ENCODE data around the gene NLRP6. TPM values are rescaled to one million over a fixed set of nuclear protein-coding genes. Genes with fewer than 3 reads are reported as not detected.

Gene NLRP6
- total RNA-seq, 1 experiment from 2014 or later, result not detected

DNA sequence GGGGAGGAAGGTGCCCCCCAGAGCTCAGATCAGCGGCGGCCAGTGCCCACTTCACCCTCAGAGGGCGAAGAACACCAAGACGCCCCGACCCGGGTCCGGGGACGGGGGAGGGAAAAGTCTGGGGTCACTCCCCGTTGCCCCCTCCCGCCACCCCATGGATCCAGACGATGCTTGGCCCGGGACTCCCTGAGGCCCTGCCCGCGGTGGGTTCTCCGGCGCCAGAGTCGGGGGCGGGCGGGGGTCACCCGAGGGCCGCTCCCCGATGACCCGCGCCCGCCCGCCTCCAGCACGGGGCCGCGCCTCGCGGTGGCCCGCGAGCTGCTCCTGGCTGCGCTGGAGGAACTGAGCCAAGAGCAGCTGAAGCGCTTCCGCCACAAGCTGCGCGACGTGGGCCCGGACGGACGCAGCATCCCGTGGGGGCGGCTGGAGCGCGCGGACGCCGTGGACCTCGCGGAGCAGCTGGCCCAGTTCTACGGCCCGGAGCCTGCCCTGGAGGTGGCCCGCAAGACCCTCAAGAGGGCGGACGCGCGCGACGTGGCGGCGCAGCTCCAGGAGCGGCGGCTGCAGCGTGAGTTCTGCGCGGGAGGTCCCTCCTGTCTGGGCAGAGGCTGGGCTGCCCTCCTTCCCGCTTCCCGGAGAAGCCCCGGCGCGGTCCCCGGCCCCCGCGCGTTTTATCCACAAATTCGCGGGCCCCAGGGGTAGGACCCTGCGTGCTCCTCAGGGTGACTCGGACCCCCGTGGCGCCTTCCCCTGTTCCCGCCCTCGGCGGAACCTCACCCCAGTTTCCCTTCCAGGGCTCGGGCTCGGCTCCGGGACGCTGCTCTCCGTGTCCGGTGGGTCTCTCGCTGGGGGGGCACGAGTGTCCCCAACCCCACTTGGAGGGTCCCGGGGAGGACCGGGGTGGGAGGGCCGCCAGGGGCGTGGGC, 1.1 kb downstream of the NLRP6 start:
- Histone ChIP-seq H3K36me3 (ENCODE audit: low read depth) (no peaks in the 10 kb centered on the region), H3K27ac (no peak overlapping the region), H3K4me1 (replicated peaks; ENCODE audit: insufficient read depth) (no peaks in the 10 kb centered on the region), H3F3A (ENCODE audit: insufficient read depth, low read depth) (no peaks in the 10 kb centered on the region), H4K20me1 (ENCODE audit: insufficient read depth) (no peaks in the 10 kb centered on the region), H2AFZ (no peak overlapping the region), H3K9me2 (ENCODE audit: insufficient read depth) (no peaks in the 10 kb centered on the region), H3K79me2 (ENCODE audit: low read depth) (no peaks in the 10 kb centered on the region), H3K9me3 (ENCODE audit: insufficient read depth, low read depth) (no peaks in the 10 kb centered on the region), H3K4me3 (no peak overlapping the region), H3K4me2 (no peak overlapping the region), H3K27me3 (ENCODE audit: insufficient read depth, low read depth) (no peaks in the 10 kb centered on the region)
- no peak for DNase-seq
- CTCF ChIA-PET, result no interaction called here
- POLR2A ChIA-PET (ENCODE audit: unreplicated experiment), result no interaction called here
- intact Hi-C loops (cut with micrococcal nuclease; ENCODE audit: unreplicated experiment), result no loop called here
- BruUV-seq (replicated peaks), result no TSS peak
- TF ChIP-seq, protein P1, sequence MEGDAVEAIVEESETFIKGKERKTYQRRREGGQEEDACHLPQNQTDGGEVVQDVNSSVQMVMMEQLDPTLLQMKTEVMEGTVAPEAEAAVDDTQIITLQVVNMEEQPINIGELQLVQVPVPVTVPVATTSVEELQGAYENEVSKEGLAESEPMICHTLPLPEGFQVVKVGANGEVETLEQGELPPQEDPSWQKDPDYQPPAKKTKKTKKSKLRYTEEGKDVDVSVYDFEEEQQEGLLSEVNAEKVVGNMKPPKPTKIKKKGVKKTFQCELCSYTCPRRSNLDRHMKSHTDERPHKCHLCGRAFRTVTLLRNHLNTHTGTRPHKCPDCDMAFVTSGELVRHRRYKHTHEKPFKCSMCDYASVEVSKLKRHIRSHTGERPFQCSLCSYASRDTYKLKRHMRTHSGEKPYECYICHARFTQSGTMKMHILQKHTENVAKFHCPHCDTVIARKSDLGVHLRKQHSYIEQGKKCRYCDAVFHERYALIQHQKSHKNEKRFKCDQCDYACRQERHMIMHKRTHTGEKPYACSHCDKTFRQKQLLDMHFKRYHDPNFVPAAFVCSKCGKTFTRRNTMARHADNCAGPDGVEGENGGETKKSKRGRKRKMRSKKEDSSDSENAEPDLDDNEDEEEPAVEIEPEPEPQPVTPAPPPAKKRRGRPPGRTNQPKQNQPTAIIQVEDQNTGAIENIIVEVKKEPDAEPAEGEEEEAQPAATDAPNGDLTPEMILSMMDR (conservative IDR thresholded peaks at IDR 0.05), result no peak
- TF ChIP-seq EZH2 (IDR thresholded peaks at IDR 0.05; ENCODE audit: low read depth), result no peak

- no peaks in the 10 kb centered on the region for H3K9me2 ChIP-seq (ENCODE audit: insufficient read depth)
- CTCF ChIA-PET, result no interaction called here
- no peaks in the 10 kb centered on the region for H3K27me3 ChIP-seq (ENCODE audit: insufficient read depth, low read depth)
- intact Hi-C loops (cut with micrococcal nuclease; ENCODE audit: unreplicated experiment), result no loop called here
- DNase-seq, result no peak
- no peaks in the 10 kb centered on the region for H4K20me1 ChIP-seq (ENCODE audit: insufficient read depth)
- POLR2A ChIA-PET (ENCODE audit: unreplicated experiment), result interaction anchor here (0.5 kb wide), 1 partner anchor 13 kb away, joined by 3 read pairs; no protein-coding TSS in a partner anchor
- H3K79me2 ChIP-seq (ENCODE audit: low read depth), result no peaks in the 10 kb centered on the region
- no peaks in the 10 kb centered on the region for H3K36me3 ChIP-seq (ENCODE audit: low read depth)
- no peak overlapping the region for H3K4me3 ChIP-seq
- TF ChIP-seq EZH2 (IDR thresholded peaks at IDR 0.05; ENCODE audit: low read depth), result no peak
- TF ChIP-seq, protein P1 (conservative IDR thresholded peaks at IDR 0.05), result no peak
- no peaks in the 10 kb centered on the region for H3K9me3 ChIP-seq (ENCODE audit: insufficient read depth, low read depth)
- no peak overlapping the region for H2AFZ ChIP-seq
- no peaks in the 10 kb centered on the region for H3K4me1 ChIP-seq (replicated peaks; ENCODE audit: insufficient read depth)
- H3K27ac ChIP-seq, result no peak overlapping the region
- BruUV-seq (replicated peaks), result no TSS peak
- no peak overlapping the region for H3K4me2 ChIP-seq
- H3F3A ChIP-seq (ENCODE audit: insufficient read depth, low read depth), result no peaks in the 10 kb centered on the region
Measured at GRCh38 chr11:279966-280705, 1.9 kb downstream of the NLRP6 start.

DNA sequence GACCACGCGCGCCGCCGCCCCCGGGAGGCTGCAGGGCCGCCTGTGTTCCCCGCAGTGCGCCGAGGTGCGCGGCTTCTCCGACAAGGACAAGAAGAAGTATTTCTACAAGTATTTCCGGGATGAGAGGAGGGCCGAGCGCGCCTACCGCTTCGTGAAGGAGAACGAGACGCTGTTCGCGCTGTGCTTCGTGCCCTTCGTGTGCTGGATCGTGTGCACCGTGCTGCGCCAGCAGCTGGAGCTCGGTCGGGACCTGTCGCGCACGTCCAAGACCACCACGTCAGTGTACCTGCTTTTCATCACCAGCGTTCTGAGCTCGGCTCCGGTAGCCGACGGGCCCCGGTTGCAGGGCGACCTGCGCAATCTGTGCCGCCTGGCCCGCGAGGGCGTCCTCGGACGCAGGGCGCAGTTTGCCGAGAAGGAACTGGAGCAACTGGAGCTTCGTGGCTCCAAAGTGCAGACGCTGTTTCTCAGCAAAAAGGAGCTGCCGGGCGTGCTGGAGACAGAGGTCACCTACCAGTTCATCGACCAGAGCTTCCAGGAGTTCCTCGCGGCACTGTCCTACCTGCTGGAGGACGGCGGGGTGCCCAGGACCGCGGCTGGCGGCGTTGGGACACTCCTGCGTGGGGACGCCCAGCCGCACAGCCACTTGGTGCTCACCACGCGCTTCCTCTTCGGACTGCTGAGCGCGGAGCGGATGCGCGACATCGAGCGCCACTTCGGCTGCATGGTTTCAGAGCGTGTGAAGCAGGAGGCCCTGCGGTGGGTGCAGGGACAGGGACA, 2.7 kb downstream of the NLRP6 start:
- no peak overlapping the region for H2AFZ ChIP-seq
- POLR2A ChIA-PET (ENCODE audit: unreplicated experiment), result interaction anchor here (0.5 kb wide), 1 partner anchor 13 kb away, joined by 3 read pairs; no protein-coding TSS in a partner anchor
- no peaks in the 10 kb centered on the region for H3K9me2 ChIP-seq (ENCODE audit: insufficient read depth)
- H3K79me2 ChIP-seq (ENCODE audit: low read depth), result no peaks in the 10 kb centered on the region
- CTCF ChIA-PET, result no interaction called here
- no peak for TF ChIP-seq EZH2 (IDR thresholded peaks at IDR 0.05; ENCODE audit: low read depth)
- TF ChIP-seq, protein P1 (conservative IDR thresholded peaks at IDR 0.05), result no peak
- no peaks in the 10 kb centered on the region for H3K9me3 ChIP-seq (ENCODE audit: insufficient read depth, low read depth)
- no peaks in the 10 kb centered on the region for H3K27me3 ChIP-seq (ENCODE audit: insufficient read depth, low read depth)
- intact Hi-C loops (cut with micrococcal nuclease; ENCODE audit: unreplicated experiment), result no loop called here
- no peaks in the 10 kb centered on the region for H3K36me3 ChIP-seq (ENCODE audit: low read depth)
- H3K27ac ChIP-seq, result no peak overlapping the region
- H3K4me3 ChIP-seq, result no peak overlapping the region
- H3K4me2 ChIP-seq, result no peak overlapping the region
- no peaks in the 10 kb centered on the region for H3F3A ChIP-seq (ENCODE audit: insufficient read depth, low read depth)
- H3K4me1 ChIP-seq (replicated peaks; ENCODE audit: insufficient read depth), result no peaks in the 10 kb centered on the region
- BruUV-seq (replicated peaks), result no TSS peak
- no peaks in the 10 kb centered on the region for H4K20me1 ChIP-seq (ENCODE audit: insufficient read depth)
- no peak for DNase-seq

All from PC-9 (cell line).